ENCODE data around the gene BEGAIN. TPM values are rescaled to one million over a fixed set of nuclear protein-coding genes. Genes with fewer than 3 reads are reported as not detected.

Gene BEGAIN
- total and polyA plus RNA-seq, 9 of the 15 experiments (the other 6 are each of a cell fraction or from before 2014, with no cell fraction given), result 0.07 to 0.68 (median 0.55) TPM; not detected in 3

DNA sequence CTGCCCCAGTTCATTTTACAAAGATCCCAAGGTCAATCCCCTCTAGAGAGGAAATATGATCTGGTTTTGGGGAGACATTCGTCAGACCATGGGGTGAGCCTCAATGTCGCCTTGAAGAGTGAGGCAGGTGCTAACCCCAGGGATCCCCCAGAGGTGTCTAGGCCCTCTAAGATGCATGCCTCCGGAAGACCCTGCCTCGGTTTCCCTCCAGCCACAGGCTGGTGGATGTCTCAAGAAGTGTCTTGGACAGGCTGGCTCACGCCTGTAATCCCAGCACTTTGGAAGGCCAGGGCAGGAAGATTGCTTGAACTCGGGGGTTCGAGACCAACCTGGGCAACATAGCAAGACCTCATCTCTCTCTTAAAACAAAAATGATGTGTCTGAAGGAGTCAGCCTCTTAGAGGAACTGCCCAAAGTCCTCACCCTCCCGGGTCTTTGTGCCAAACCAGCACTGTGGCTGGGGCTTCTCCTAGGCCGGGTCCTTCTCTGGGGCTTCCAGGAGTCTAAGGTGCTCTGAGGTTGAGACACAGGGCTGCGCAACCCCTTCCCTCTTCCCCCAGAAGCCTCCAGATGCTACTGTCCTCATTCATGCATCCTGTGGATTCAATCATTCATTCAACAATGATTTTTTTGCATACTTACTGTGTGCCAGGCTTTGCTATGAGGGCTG is 24.7 kb upstream of the BEGAIN start:
- Histone ChIP-seq H3K27ac (ENCODE audit: extremely low read depth, low read depth, low read length) (no peak overlapping the region), H3K36me3 (ENCODE audit: control insufficient read depth, insufficient read depth, low read length) (no peaks in the 10 kb centered on the region), H3K27me3 (ENCODE audit: control insufficient read depth in 2 of 2, insufficient read depth in 2 of 2, low read length in 2 of 2) (peaks cover 0 to 10% of the 10 kb centered on the region in 2 experiments; a peak in 2 of 5 replicates), H3K79me2 (ENCODE audit: control insufficient read depth, insufficient read depth, low read length) (no peaks in the 10 kb centered on the region), H3K4me3 (no peak overlapping the region), H4K20me1 (replicated peaks; ENCODE audit: control insufficient read depth, insufficient read depth, low read length) (no peaks in the 10 kb centered on the region), H3K9me1 (ENCODE audit: control insufficient read depth, insufficient read depth, low read length) (no peaks in the 10 kb centered on the region), H3K9me3 (replicated peaks; ENCODE audit: control insufficient read depth, insufficient read depth, low read depth, low read length) (no peaks in the 10 kb centered on the region), H3K4me2 (ENCODE audit: insufficient read depth, low read length) (no peak overlapping the region), H2AFZ (ENCODE audit: low read depth, low read length) (no peak overlapping the region), H3K4me1 (replicated peaks in 1 of 2; ENCODE audit: control insufficient read depth in 2 of 2, insufficient read depth in 2 of 2, low read length in 2 of 2) (peaks cover under 1 to 15% of the 10 kb centered on the region in 2 experiments; a peak in 3 of 5 replicates), H3K9ac (ENCODE audit: insufficient read depth in 1 of 2, low read depth in 2 of 2, low read length in 2 of 2) (no peak overlapping the region)
- no peak for FAIRE-seq
- ChIA-PET POLR2A (interaction anchor here (1.0 kb wide), 1 partner anchor 28 kb away, joined by 3 read pairs; no protein-coding TSS in a partner anchor), CTCF (ENCODE audit: low intra/inter-chr PET ratio) (no interaction called here)
- intact Hi-C loops (cut with micrococcal nuclease), result no loop called here
- no TSS peak for BruUV-seq (replicated peaks)
- in situ Hi-C loops (cut with MboI), result no loop called here
- WGBS (ENCODE audit: insufficient coverage, low coverage, missing lambda C conversion rate), result 33% methylated on average over 8 of the region's 10 CpGs
- no peak for ATAC-seq
- no peak for DNase-seq (ENCODE audit: extremely low read depth in 1 of 4, low spot score in 3 of 4)
- TF ChIP-seq SMC3 (conservative IDR thresholded peaks at IDR 0.05; ENCODE audit: insufficient read depth, low read depth, low read length), result no peak
- 0 out of 2 replicates have a peak, but pooled peaks have one; percentile 31 for TF ChIP-seq ZNF384 (IDR thresholded peaks at IDR 0.05; ENCODE audit: low read depth, low read length)
- TF ChIP-seq, protein P1, sequence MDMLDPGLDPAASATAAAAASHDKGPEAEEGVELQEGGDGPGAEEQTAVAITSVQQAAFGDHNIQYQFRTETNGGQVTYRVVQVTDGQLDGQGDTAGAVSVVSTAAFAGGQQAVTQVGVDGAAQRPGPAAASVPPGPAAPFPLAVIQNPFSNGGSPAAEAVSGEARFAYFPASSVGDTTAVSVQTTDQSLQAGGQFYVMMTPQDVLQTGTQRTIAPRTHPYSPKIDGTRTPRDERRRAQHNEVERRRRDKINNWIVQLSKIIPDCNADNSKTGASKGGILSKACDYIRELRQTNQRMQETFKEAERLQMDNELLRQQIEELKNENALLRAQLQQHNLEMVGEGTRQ (CRISPR knock-in tag; IDR thresholded peaks at IDR 0.05), result no peak

All from K562 (cell line).